Astrocyte (in vitro differentiated cells and primary cell): ENCODE measurements around the gene ATG4A. TPM values are rescaled to one million over a fixed set of nuclear protein-coding genes. Genes with fewer than 3 reads are reported as not detected.

Experiments
- DNase-seq: peaks from one replicate; pipeline ENCODE4 v3.0.0-alpha.2; 2010; ENCODE audit warnings: low read depth
- FAIRE-seq: peaks from 2 replicates; lab custom pipeline; 2011; peaks lifted over from hg19 to GRCh38; lab: Jason Lieb, UNC
- H2AFZ ChIP-seq: 2 replicates; pipeline ENCODE4 v1.6.0; 2012; ENCODE audit warnings: low read depth, low read length, inconsistent platforms
- H3K27ac ChIP-seq: 2 replicates; pipeline ENCODE4 v1.5.1; 2011; ENCODE audit warnings: low read depth, low read length, inconsistent platforms
- H3K27me3 ChIP-seq: 2 replicates; pipeline ENCODE4 v1.6.0; 2011; ENCODE audit warnings: low read length, inconsistent platforms; ENCODE audit not compliant: insufficient read depth
- H3K36me3 ChIP-seq: 2 replicates; pipeline ENCODE4 v1.5.1; 2011; ENCODE audit warnings: low read length, inconsistent platforms; ENCODE audit not compliant: insufficient read depth
- H3K4me1 ChIP-seq: 2 replicates; pipeline ENCODE4 v1.5.1; 2011; ENCODE audit warnings: low read length, inconsistent platforms; ENCODE audit not compliant: insufficient read depth
- H3K4me2 ChIP-seq: 2 replicates; pipeline ENCODE4 v1.6.0; 2012; ENCODE audit warnings: low read length, inconsistent platforms
- H3K4me3 ChIP-seq: 2 replicates; pipeline ENCODE4 v1.5.1; 2011; ENCODE audit warnings: low read depth, mild to moderate bottlenecking, low read length, inconsistent platforms; ENCODE audit not compliant: insufficient read depth
- H3K79me2 ChIP-seq: 2 replicates; pipeline ENCODE4 v1.6.0; 2012; ENCODE audit warnings: mild to moderate bottlenecking, low read length, inconsistent platforms; ENCODE audit not compliant: insufficient read depth
- H3K9ac ChIP-seq: 2 replicates; pipeline ENCODE4 v1.6.0; 2012; ENCODE audit warnings: mild to moderate bottlenecking, low read length, inconsistent platforms
- H3K9me3 ChIP-seq: 2 replicates; pipeline ENCODE4 v1.5.1; 2012; ENCODE audit warnings: low read depth, mild to moderate bottlenecking, low read length, inconsistent platforms; ENCODE audit not compliant: insufficient read depth
- H4K20me1 ChIP-seq: 2 replicates; pipeline ENCODE4 v1.6.0; 2012; ENCODE audit warnings: low read length, inconsistent platforms; ENCODE audit not compliant: insufficient read depth
- H3K27ac Mint-ChIP-seq: one replicate; pipeline ENCODE4 v1.8.0; 2021; ENCODE audit warnings: mild to moderate bottlenecking, mixed read lengths; ENCODE audit not compliant: unreplicated experiment
- H3K27me3 Mint-ChIP-seq: one replicate; pipeline ENCODE4 v1.8.0; 2021; ENCODE audit warnings: low read depth, mixed read lengths; ENCODE audit not compliant: unreplicated experiment
- H3K36me3 Mint-ChIP-seq: one replicate; pipeline ENCODE4 v1.8.0; 2021; ENCODE audit warnings: low read depth, mixed read lengths; ENCODE audit not compliant: unreplicated experiment
- H3K4me1 Mint-ChIP-seq: one replicate; pipeline ENCODE4 v1.8.0; 2021; ENCODE audit warnings: low read depth, mixed read lengths; ENCODE audit not compliant: unreplicated experiment
- H3K4me3 Mint-ChIP-seq: one replicate; pipeline ENCODE4 v1.8.0; 2021; ENCODE audit warnings: mild to moderate bottlenecking, moderate library complexity, mixed read lengths; ENCODE audit not compliant: unreplicated experiment
- H3K9me3 Mint-ChIP-seq: one replicate; pipeline ENCODE4 v1.8.0; 2021; ENCODE audit warnings: mild to moderate bottlenecking, mixed read lengths; ENCODE audit not compliant: unreplicated experiment
- EZH2 ChIP-seq: IDR thresholded peaks from 2 replicates; pipeline ENCODE4 v1.6.1; 2012; ENCODE audit warnings: mild to moderate bottlenecking, low read length, inconsistent platforms; ENCODE audit not compliant: insufficient read depth
- total RNA-seq: library from RNA; stranded (reverse); gene quantifications from 2 replicates; pipeline ENCODE4 v1.2.1, GENCODE V29; 2021
- TF ChIP-seq, protein P1 (sequence below): IDR thresholded peaks from 2 replicates; pipeline ENCODE4 v1.5.1; 2011; ENCODE audit warnings: low read depth, mild to moderate bottlenecking, inconsistent platforms, low read length, moderate library complexity; ENCODE audit not compliant: insufficient read depth

Gene ATG4A
- total RNA-seq, 1 donor from 2014 or later: 10.7 TPM

DNA sequence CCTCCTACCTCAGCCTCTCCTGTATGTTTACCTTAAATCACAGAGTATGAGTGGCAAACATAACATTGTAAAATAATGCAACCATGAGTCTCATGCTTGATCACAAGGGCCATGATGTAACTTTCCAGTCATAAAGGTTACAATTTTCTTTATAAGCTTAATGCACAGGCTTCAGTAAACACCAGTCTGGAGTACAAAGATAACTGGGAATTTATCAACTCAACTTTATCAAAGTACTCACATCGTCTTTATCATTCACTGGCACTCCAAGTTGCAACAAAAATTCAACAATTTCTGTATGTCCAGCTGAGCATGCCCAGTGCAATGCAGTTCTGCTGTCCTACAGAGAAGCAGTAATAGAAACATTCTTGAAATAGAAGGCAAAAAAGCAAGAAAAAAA is 3.1 kb upstream of the ATG4A start:
- no peak overlapping the region for H3K4me2 ChIP-seq
- no peak overlapping the region for H3K27ac Mint-ChIP-seq
- FAIRE-seq: peak; percentile 90

DNA sequence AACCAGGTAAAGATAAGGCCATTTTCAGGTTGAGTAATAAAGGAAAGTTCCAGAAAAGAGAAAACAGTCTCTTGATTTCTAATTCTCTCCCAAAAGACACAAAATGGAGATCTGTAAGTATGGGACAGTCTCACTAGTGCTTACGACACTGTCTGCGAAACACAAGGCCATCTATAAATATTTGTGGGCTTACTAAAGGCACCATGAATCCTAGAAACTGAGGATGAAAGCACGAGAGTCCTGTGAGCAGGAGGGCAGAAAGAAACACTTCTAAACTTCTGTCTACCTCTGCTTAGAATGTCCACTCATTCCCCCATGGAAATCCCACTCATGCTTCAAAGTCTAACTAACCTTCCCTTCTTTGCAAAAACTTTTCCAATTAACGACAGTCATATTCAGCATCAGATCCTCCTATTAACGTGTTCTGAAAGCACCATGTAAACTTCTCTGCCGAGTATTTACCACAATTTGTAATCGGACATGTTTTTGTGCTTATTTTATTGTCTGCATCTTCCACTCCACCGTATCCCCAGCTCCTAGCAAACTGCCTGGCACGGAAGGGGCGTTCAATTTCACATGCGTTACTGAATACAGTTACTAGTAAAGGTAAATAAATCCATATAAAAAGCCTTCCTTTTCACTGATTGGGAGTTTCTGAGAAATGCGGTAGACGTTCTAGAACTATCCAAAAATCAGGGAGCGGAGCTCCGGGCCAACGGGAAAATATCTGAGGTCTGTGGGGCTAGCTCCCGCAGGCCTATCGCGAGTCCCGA is 901 bp upstream of the ATG4A start:
- Histone ChIP-seq H3K27ac (peak overlapping the region; percentile 93), H2AFZ (no peak overlapping the region), H3K79me2 (peaks cover 37% of the 10 kb centered on the region), H3K36me3 (no peaks in the 10 kb centered on the region), H3K4me1 (no peaks in the 10 kb centered on the region), H3K9ac (peak overlapping the region; percentile 98), H3K27me3 (no peaks in the 10 kb centered on the region), H3K9me3 (no peaks in the 10 kb centered on the region), H4K20me1 (no peaks in the 10 kb centered on the region), H3K4me2 (peak overlapping the region; percentile 83), H3K4me3 (peak overlapping the region; percentile 84)
- Mint-ChIP-seq H3K9me3 (no peaks in the 10 kb centered on the region), H3K36me3 (no peaks in the 10 kb centered on the region), H3K4me1 (peaks cover 3% of the 10 kb centered on the region), H3K4me3 (no peak overlapping the region), H3K27me3 (no peaks in the 10 kb centered on the region), H3K27ac (no peak overlapping the region)
- TF ChIP-seq EZH2: no peak
- TF ChIP-seq, protein P1, sequence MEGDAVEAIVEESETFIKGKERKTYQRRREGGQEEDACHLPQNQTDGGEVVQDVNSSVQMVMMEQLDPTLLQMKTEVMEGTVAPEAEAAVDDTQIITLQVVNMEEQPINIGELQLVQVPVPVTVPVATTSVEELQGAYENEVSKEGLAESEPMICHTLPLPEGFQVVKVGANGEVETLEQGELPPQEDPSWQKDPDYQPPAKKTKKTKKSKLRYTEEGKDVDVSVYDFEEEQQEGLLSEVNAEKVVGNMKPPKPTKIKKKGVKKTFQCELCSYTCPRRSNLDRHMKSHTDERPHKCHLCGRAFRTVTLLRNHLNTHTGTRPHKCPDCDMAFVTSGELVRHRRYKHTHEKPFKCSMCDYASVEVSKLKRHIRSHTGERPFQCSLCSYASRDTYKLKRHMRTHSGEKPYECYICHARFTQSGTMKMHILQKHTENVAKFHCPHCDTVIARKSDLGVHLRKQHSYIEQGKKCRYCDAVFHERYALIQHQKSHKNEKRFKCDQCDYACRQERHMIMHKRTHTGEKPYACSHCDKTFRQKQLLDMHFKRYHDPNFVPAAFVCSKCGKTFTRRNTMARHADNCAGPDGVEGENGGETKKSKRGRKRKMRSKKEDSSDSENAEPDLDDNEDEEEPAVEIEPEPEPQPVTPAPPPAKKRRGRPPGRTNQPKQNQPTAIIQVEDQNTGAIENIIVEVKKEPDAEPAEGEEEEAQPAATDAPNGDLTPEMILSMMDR: no peak
- peak; percentile 41 for DNase-seq
- FAIRE-seq: peak; percentile 97

More for the DNA sequence above, 3.1 kb upstream of the ATG4A start:
- no peak for DNase-seq
- peaks cover 3% of the 10 kb centered on the region for H3K36me3 ChIP-seq
- Mint-ChIP-seq H3K27me3 (no peaks in the 10 kb centered on the region), H3K4me3 (no peak overlapping the region), H3K9me3 (no peaks in the 10 kb centered on the region), H3K4me1 (peaks cover 3% of the 10 kb centered on the region), H3K36me3 (no peaks in the 10 kb centered on the region)
- TF ChIP-seq, protein P1: no peak
- no peak for TF ChIP-seq EZH2
- H3K9me3 ChIP-seq: no peaks in the 10 kb centered on the region
- no peak overlapping the region for H3K27ac ChIP-seq
- no peaks in the 10 kb centered on the region for H3K4me1 ChIP-seq
- H3K27me3 ChIP-seq: no peaks in the 10 kb centered on the region
- no peaks in the 10 kb centered on the region for H4K20me1 ChIP-seq
- H3K9ac ChIP-seq: no peak overlapping the region
- peaks cover 37% of the 10 kb centered on the region for H3K79me2 ChIP-seq
- no peak overlapping the region for H2AFZ ChIP-seq
- no peak overlapping the region for H3K4me3 ChIP-seq

DNA sequence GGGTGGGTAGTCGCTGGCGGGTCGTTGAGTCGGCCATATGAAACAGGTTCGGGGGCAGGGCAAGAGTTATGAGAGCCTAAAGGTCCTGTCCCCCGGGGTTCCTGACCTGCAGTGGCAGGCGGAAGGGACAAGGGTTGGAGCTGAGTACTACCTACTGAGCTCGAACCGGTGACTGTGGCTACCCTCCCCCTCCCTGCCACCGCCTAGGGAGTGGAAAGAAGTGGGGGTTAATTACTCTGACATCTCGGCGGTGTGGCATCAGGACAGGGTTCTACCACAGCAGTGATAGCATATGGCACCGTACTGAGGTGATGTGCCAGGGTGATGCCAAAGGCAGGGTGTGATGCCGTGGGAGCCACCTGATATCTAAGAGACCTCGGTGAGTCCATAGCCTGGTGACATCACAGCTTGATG is 307 bp downstream of the ATG4A start:
- no peaks in the 10 kb centered on the region for H3K4me1 ChIP-seq
- H3K9me3 ChIP-seq: no peaks in the 10 kb centered on the region
- no peaks in the 10 kb centered on the region for H3K9me3 Mint-ChIP-seq
- H3K79me2 ChIP-seq: peaks cover 37% of the 10 kb centered on the region
- peak overlapping the region; percentile 98 for H3K9ac ChIP-seq
- H3K4me3 Mint-ChIP-seq: no peak overlapping the region
- DNase-seq (no peak), FAIRE-seq (no peak)
- TF ChIP-seq, protein P1: no peak
- no peak for TF ChIP-seq EZH2
- H3K36me3 ChIP-seq: no peaks in the 10 kb centered on the region
- H3K27me3 ChIP-seq: no peaks in the 10 kb centered on the region
- H3K27ac ChIP-seq: peak overlapping the region; percentile 42
- no peak overlapping the region for H3K27ac Mint-ChIP-seq
- H3K4me3 ChIP-seq: peak overlapping the region; percentile 84
- H3K4me1 Mint-ChIP-seq: peaks cover 3% of the 10 kb centered on the region
- H3K4me2 ChIP-seq: peak overlapping the region; percentile 83
- H3K27me3 Mint-ChIP-seq: no peaks in the 10 kb centered on the region
- no peaks in the 10 kb centered on the region for H3K36me3 Mint-ChIP-seq
- peak overlapping the region; percentile 92 for H2AFZ ChIP-seq
- H4K20me1 ChIP-seq: no peaks in the 10 kb centered on the region
